H9 (cell line): ENCODE data around the gene ADAMTS2. TPM values are rescaled to one million over a fixed set of nuclear protein-coding genes. Genes with fewer than 3 reads are reported as not detected.
A peak's percentile ranks its signal among the peaks of the same experiment; 100 is the strongest.

Experiments used
- DNase-seq: peaks from one replicate; pipeline ENCODE4 v3.0.0-alpha.2; 2017
- H2AFZ ChIP-seq: one replicate; pipeline ENCODE4 v1.6.1; 2013; ENCODE audit warnings: mild to moderate bottlenecking, low read length, control low read depth, moderate library complexity
- H2AK5ac ChIP-seq: 2 replicates; pipeline ENCODE4 v1.6.1; 2013; ENCODE audit warnings: low read length, control low read depth, mixed read lengths; ENCODE audit not compliant: insufficient read length
- H2BK120ac ChIP-seq: one replicate; pipeline ENCODE4 v1.6.1; 2013; ENCODE audit warnings: low read depth, mild to moderate bottlenecking, low read length, control low read depth, inconsistent platforms; ENCODE audit not compliant: poor library complexity, severe bottlenecking
- H2BK12ac ChIP-seq: 2 replicates; pipeline ENCODE4 v1.6.1; 2013; ENCODE audit warnings: low read length, control low read depth, mixed read lengths, low read depth; ENCODE audit not compliant: insufficient read length
- H2BK15ac ChIP-seq: 2 replicates; pipeline ENCODE4 v1.6.1; 2013; ENCODE audit warnings: low read depth, low read length, control low read depth
- H2BK20ac ChIP-seq: one replicate; pipeline ENCODE4 v1.6.1; 2013; ENCODE audit warnings: low read depth, mild to moderate bottlenecking, low read length, control low read depth, inconsistent platforms; ENCODE audit not compliant: poor library complexity, severe bottlenecking
- H2BK5ac ChIP-seq: 2 replicates; pipeline ENCODE4 v1.6.1; 2013; ENCODE audit warnings: low read length, control low read depth, mixed read lengths; ENCODE audit not compliant: insufficient read length
- H3K14ac ChIP-seq: 2 replicates; pipeline ENCODE4 v1.6.1; 2013; ENCODE audit warnings: low read length, control low read depth; ENCODE audit not compliant: insufficient read depth
- H3K18ac ChIP-seq: 2 replicates; pipeline ENCODE4 v1.6.1; 2013; ENCODE audit warnings: low read depth, mild to moderate bottlenecking, mixed read lengths, low read length, control low read depth; ENCODE audit not compliant: insufficient read length
- H3K23ac ChIP-seq: 2 replicates; pipeline ENCODE4 v1.6.1; 2013; ENCODE audit warnings: low read length, control low read depth, mixed read lengths, low read depth; ENCODE audit not compliant: insufficient read length
- H3K23me2 ChIP-seq: 2 replicates; pipeline ENCODE4 v1.6.1; 2013; ENCODE audit warnings: low read depth, mild to moderate bottlenecking, mixed read lengths, low read length, control low read depth; ENCODE audit not compliant: insufficient read length, poor library complexity, severe bottlenecking
- H3K27ac ChIP-seq: 2 replicates; pipeline ENCODE4 v1.5.1; 2013; ENCODE audit warnings: low read length, control low read depth, mixed read lengths, low read depth; ENCODE audit not compliant: insufficient read length
- H3K27me3 ChIP-seq: 2 replicates; pipeline ENCODE4 v1.6.1; 2013; ENCODE audit warnings: low read length, control low read depth, inconsistent platforms; ENCODE audit not compliant: insufficient read depth
- H3K4ac ChIP-seq: 2 replicates; pipeline ENCODE4 v1.6.1; 2013; ENCODE audit warnings: low read depth, mild to moderate bottlenecking, control low read depth, inconsistent platforms, low read length, moderate library complexity
- H3K4me1 ChIP-seq: 2 replicates; pipeline ENCODE4 v1.6.1; 2013; ENCODE audit warnings: low read length, control low read depth, inconsistent platforms; ENCODE audit not compliant: insufficient read depth
- H3K4me2 ChIP-seq: 2 replicates; pipeline ENCODE4 v1.6.1; 2013; ENCODE audit warnings: low read length, control low read depth, mixed read lengths; ENCODE audit not compliant: insufficient read length, insufficient read depth
- H3K56ac ChIP-seq: 2 replicates; pipeline ENCODE4 v1.6.1; 2013; ENCODE audit warnings: low read depth, mild to moderate bottlenecking, mixed read lengths, low read length, control low read depth; ENCODE audit not compliant: insufficient read length
- H3K79me1 ChIP-seq: 2 replicates; pipeline ENCODE4 v1.6.1; 2013; ENCODE audit warnings: low read depth, mild to moderate bottlenecking, moderate library complexity, low read length, control low read depth, inconsistent platforms; ENCODE audit not compliant: insufficient read depth, poor library complexity, severe bottlenecking
- H3K79me2 ChIP-seq: 2 replicates; pipeline ENCODE4 v1.6.1; 2013; ENCODE audit warnings: low read length, control low read depth, inconsistent platforms; ENCODE audit not compliant: insufficient read depth
- H3K9ac ChIP-seq: 2 replicates; pipeline ENCODE4 v1.6.1; 2013; ENCODE audit warnings: low read length, control low read depth, mixed read lengths; ENCODE audit not compliant: insufficient read length; ENCODE audit errors: extremely low read depth
- H3K9me3 ChIP-seq: one replicate; pipeline ENCODE4 v1.6.1; 2013; ENCODE audit warnings: low read depth, low read length, inconsistent platforms; ENCODE audit not compliant: control insufficient read depth
- H3T11ph ChIP-seq: one replicate; pipeline ENCODE4 v1.6.1; 2013; ENCODE audit warnings: mild to moderate bottlenecking, low read length, control low read depth, inconsistent platforms
- H4K20me1 ChIP-seq: one replicate; pipeline ENCODE4 v1.6.1; 2013; ENCODE audit not compliant: control insufficient read depth, insufficient read length, insufficient read depth
- H4K5ac ChIP-seq: 2 replicates; pipeline ENCODE4 v1.6.1; 2013; ENCODE audit warnings: low read depth, mild to moderate bottlenecking, mixed read lengths, low read length, control low read depth; ENCODE audit not compliant: insufficient read length
- H4K8ac ChIP-seq: replicated peaks from 2 replicates; pipeline ENCODE4 v1.6.1; 2013; ENCODE audit warnings: low read length, control low read depth, mixed read lengths, low read depth; ENCODE audit not compliant: insufficient read length
- H4K91ac ChIP-seq: 2 replicates; pipeline ENCODE4 v1.6.1; 2013; ENCODE audit warnings: low read depth, mild to moderate bottlenecking, moderate library complexity, mixed read lengths, low read length, control low read depth; ENCODE audit not compliant: insufficient read length
- H3K27ac Mint-ChIP-seq, 3 experiments: 2 replicates in 2 of 3; 3 replicates in 1 of 3; pipeline ENCODE4 v1.8.0; 2020 to 2021; ENCODE audit warnings: mixed read lengths in 3 of 3, mild to moderate bottlenecking in 1 of 3, moderate library complexity in 1 of 3
- H3K27me3 Mint-ChIP-seq: 2 replicates; pipeline ENCODE4 v1.8.0; 2021; ENCODE audit warnings: low read depth, mild to moderate bottlenecking, moderate library complexity, mixed read lengths
- H3K36me3 Mint-ChIP-seq, 3 experiments: 2 replicates in 2 of 3; 3 replicates in 1 of 3; pipeline ENCODE4 v1.8.0; 2020 to 2021; ENCODE audit warnings: low read depth in 3 of 3, mixed read lengths in 3 of 3; ENCODE audit not compliant: insufficient read depth in 1 of 3
- H3K4me1 Mint-ChIP-seq, 2 experiments: 2 replicates each; pipeline ENCODE4 v1.8.0; 2020; ENCODE audit warnings: mixed read lengths in 2 of 2
- H3K4me3 Mint-ChIP-seq, 2 experiments: 2 replicates in 1 of 2; 3 replicates in 1 of 2; pipeline ENCODE4 v1.8.0; 2020 to 2021; ENCODE audit warnings: mild to moderate bottlenecking in 2 of 2, mixed read lengths in 2 of 2, moderate library complexity in 1 of 2
- H3K9me3 Mint-ChIP-seq, 2 experiments: 2 replicates in 1 of 2; 3 replicates in 1 of 2; pipeline ENCODE4 v1.8.0; 2020; ENCODE audit warnings: mild to moderate bottlenecking in 2 of 2, mixed read lengths in 2 of 2, moderate library complexity in 1 of 2
- CTCF ChIP-seq: fragments of 200-600 bp; sonication (generic); conservative IDR thresholded peaks from 3 replicates; pipeline ENCODE4 v1.8.0; 2021; ENCODE audit warnings: antibody characterized with exemption, mild to moderate bottlenecking
- WGBS: extraction: QIAGEN DNeasy Blood & Tissue Kit; methylation state at CpG from one replicate; pipeline ENCODE4 v1.1.7; 2013; ENCODE audit warnings: missing lambda C conversion rate, low lambda C conversion rate, mixed read lengths; ENCODE audit not compliant: insufficient read length; ENCODE audit errors: extremely low coverage; 5-methylcytosine and 5-hydroxymethylcytosine counted together
- total RNA-seq: library from RNA; stranded (reverse); gene quantifications from 2 replicates; pipeline ENCODE4 v1.2.1, GENCODE V29; 2021

ADAMTS2 gene
- total RNA-seq, 1 experiment from 2014 or later, result 5.4 TPM

DNA sequence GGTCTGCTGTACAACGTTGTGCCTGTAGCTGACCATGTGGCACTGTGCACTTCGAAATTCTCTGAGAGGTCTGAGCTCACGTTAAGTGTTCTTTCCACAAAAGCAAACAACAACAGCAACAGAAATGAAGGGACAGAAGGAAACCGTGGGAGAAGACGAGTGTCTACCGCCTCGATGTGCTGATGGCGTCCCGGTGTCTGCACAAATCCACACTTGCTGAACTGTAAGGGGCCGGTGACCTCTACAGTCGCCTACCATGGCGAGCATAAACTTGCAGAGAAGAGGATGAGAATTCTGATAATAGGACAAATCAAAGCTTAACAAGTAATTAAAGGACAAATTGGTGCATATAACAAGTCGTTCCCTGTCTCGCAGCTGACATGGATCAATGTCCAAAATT lies 114.0 kb downstream of the ADAMTS2 start:
- Histone ChIP-seq H3K4me2 (no peak overlapping the region), H2AFZ (no peak overlapping the region), H2BK15ac (no peak overlapping the region), H2BK120ac (no peak overlapping the region), H3K18ac (no peak overlapping the region), H3K9me3 (no peaks in the 10 kb centered on the region), H4K91ac (no peak overlapping the region), H3K14ac (no peak overlapping the region), H3K27me3 (no peaks in the 10 kb centered on the region), H4K5ac (no peak overlapping the region), H3K4me1 (peaks cover 4% of the 10 kb centered on the region; the same call in 1 of the 2 replicates), H3K9ac (no peak overlapping the region), H2BK20ac (no peak overlapping the region), H3K4ac (no peak overlapping the region), H3K79me1 (no peaks in the 10 kb centered on the region), H3K23ac (no peak overlapping the region), H2AK5ac (no peak overlapping the region), H3T11ph (no peak overlapping the region), H3K56ac (no peak overlapping the region), H2BK12ac (no peak overlapping the region), H3K23me2 (no peaks in the 10 kb centered on the region), H4K8ac (no peak overlapping the region), H2BK5ac (no peak overlapping the region), H3K79me2 (no peaks in the 10 kb centered on the region), H4K20me1 (no peaks in the 10 kb centered on the region), H3K27ac (no peak overlapping the region)
- peak; percentile 20 for DNase-seq
- no peaks in the 10 kb centered on the region for H3K9me3 Mint-ChIP-seq
- H3K36me3 Mint-ChIP-seq, result no peaks in the 10 kb centered on the region; a peak in 1 of 7 replicates
- WGBS, result no CpG with 5 or more reads among the region's 14 CpGs
- peaks cover 38 to 42% of the 10 kb centered on the region in 2 experiments for H3K4me1 Mint-ChIP-seq
- H3K27me3 Mint-ChIP-seq, result no peaks in the 10 kb centered on the region; the same call in 1 of the 2 replicates
- no peak overlapping the region for H3K27ac Mint-ChIP-seq
- TF ChIP-seq CTCF, result no peak
- H3K4me3 Mint-ChIP-seq, result no peak overlapping the region
